GM19328 (cell line): Measurements from ENCODE around the gene PSMD1.
"Not testable (repeated sequence)": the region's sequence is repeated elsewhere in the genome, so short reads cannot be mapped to it uniquely, and the experiment has no call there.

Experiments
- ATAC-seq: cut with Tn5 transposase; IDR thresholded peaks from one replicate; pipeline ENCODE4 v1.9.1; 2021; ENCODE audit warnings: mild to moderate bottlenecking, moderate library complexity; ENCODE audit not compliant: unreplicated experiment

The PSMD1 gene

GRCh38 chr2:231140808-231141207 lies 84.1 kb downstream of the PSMD1 start:
- not testable (repeated sequence) for ATAC-seq

DNA sequence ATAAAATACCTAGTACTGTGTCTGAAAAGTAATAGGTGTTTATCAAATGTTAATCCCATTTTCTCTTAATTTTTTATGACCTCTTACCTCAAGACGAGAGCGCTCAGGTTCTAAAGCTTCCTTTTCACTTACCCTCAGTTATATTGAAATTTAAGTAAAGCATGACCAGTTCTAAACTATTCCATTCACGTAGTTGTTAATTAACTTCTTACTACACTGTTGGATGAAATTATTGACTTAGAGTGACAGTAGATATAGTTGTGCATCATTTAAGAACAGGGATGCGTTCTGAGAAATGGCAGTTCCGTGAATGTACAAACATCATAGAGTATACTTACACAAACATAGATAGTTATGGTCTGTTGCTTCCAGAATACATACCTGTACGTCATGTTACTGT lies 88.2 kb downstream of the PSMD1 start:
- no peak for ATAC-seq

DNA sequence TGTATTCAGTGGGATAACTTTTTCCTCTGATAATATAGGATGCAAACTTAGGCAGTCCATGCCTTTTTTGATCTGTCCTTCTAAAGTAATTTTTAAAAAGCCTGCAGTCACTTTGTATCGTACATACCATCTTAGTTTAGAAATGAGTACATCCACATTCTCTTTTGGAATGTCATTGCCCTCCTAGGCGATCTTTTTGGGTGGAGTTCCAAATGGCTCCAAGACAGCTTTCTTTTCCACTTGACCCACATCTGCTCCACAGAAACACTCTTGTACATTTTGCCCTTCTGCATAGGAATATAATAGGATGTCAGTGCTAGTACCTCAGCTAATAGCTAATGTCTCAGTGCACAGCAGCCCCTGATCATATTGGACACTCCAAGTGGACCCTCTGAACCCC lies 90.0 kb downstream of the PSMD1 start:
- no peak for ATAC-seq

- no peak for ATAC-seq
Observed at GRCh38 chr2:231152800-231153557, 96.3 kb downstream of the PSMD1 start.

DNA sequence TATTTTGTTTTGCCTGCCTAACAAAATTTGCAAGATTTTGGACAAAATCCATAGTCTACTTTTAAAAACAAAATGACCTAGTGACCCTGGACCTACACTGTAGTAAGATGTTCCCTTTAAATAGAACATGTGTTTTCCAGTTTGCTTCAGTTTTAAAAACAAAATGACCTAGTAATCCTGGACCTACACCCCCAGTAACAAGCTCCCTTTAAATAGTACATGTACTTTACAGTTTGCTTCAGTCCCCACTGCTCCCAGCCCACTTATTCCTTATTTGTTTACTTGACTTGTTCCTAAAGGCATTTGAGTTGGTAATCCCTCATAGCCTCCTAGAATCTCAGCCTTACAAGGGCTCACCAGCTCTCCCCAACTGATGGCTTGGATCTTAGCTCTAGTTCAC lies 102.6 kb downstream of the PSMD1 start:
- no peak for ATAC-seq

GRCh38 chr2:231160701-231161100 lies 104.0 kb downstream of the PSMD1 start:
- ATAC-seq, result no peak

GRCh38 chr2:231161252-231161839 lies 104.7 kb downstream of the PSMD1 start:
- no peak for ATAC-seq

- ATAC-seq, result no peak
Observed at GRCh38 chr2:231161877-231162329, 105.2 kb downstream of the PSMD1 start.

GRCh38 chr2:231163011-231163410 lies 106.3 kb downstream of the PSMD1 start:
- ATAC-seq, result no peak

GRCh38 chr2:231163414-231164095 lies 106.9 kb downstream of the PSMD1 start:
- ATAC-seq, result no peak

DNA sequence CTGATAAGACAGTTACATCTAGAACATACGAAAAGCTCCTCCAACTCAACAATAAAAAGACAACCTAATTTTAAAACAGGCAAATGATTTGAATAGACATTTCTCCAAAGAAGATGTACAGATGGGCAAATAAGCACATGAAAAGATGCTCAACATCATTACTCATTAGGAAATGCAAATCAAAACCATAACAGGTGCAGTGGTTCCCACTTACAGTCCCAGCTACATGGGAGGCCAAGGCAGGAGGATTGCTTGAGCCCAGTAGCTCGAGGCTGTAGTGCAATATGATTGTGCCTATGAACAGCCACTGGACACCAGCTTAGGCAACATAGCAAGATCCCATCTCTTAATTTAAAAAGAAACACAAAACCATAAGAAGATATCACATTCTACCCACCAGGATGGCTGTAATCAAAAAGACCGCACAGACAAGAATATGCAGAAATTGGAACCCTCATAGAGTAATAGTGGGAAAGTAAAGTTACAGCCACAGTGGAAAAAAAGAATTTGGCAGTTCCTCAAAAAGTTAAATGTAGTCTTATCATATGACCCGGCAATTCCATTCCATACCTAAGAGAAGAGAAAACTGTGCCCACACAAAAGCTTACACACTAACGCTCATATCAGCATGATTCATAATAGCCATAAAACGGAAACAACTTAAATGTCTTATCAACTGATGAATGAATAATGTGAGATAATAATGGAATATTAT lies 111.2 kb downstream of the PSMD1 start:
- no peak for ATAC-seq

GRCh38 chr2:231168460-231169139 lies 111.9 kb downstream of the PSMD1 start:
- no peak for ATAC-seq

GRCh38 chr2:231169488-231169887 lies 112.8 kb downstream of the PSMD1 start:
- ATAC-seq, result no peak

- ATAC-seq, result no peak
Observed at GRCh38 chr2:231170055-231170454, 113.4 kb downstream of the PSMD1 start.

- ATAC-seq, result no peak
Observed at GRCh38 chr2:231172025-231172424, 115.4 kb downstream of the PSMD1 start.

DNA sequence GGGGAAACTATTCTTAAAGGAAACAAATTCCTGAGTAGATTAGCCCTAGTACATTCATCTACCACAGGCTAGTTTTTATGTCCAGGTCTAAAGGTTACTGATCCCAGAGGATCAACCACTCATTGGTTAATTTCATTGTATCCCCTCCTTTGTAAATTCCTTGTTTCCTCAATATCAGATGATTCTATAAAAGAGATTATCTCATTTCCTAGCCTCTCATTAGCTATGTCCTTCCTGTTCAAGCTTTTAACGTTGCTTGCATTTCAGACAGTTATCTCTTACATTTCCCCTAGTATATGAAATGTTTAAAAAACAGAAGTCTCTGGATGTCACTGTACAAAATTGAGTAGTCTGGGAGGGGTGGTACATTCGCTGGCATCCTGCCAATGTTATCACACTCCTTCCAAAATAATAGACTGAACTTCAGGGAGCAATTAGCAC lies 117.6 kb downstream of the PSMD1 start:
- no peak for ATAC-seq

GRCh38 chr2:231176066-231176465 lies 119.4 kb downstream of the PSMD1 start:
- no peak for ATAC-seq

DNA sequence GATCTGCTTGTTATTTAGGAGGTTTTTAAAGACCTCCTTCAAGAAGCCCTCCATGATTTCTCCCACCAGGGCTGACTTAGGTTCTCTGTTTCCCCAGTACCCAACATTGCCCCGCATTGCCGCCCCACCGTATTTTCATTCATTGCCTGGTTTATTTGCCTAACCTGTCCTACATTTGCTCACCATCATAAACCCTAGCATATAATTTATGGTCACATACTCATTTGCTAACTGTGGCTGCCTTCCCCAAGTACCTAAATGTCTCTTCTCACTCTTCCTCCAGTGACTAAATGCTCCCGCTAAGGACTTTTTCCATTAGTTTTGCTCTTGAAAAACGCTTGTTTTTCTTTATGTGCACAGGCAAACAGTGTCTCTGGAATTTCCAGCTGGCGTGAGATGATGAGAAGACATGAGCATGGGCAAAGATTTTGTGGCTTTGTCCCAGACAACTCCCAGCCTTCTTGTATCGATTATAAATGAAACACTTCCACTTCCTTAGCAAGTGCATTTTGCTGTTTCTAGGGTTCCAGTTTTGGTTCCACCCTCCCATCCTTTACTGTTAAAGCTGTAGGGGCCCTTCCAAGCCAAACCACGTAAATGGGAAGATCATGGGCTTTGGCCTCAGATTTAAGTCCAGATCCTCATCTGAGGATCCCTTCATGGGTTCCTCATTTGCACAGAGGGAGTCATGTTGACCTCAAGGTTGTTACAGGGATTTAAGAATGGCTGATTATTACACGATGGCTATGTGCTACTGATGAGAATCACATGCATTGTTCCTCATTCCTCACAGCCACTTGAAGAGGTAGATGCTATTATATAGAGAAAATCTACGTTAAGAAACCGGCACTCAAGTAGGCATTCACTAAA lies 120.7 kb downstream of the PSMD1 start:
- no peak for ATAC-seq

DNA sequence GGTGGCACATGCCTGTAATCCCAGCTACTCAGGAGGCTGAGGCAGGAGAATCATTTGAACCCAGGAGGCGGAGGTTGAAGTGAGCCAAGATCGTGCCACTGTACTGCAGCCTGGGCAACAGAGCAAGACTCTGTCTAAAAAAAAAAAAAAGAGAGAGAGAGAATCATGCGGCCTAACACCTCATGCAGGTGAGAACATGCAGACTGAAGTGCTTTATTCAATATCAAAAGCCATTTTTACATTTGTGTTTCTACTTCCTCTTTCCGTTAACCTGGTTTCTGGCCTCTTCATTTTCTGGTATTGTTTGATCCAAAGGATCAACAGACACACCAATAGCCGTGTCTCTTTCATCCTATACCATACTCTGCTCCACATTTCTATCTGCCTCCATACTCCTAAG lies 122.1 kb downstream of the PSMD1 start:
- not testable (repeated sequence) for ATAC-seq
